PC-9 (cell line): Measurements from ENCODE around the gene TEX261.

Experiments
- EZH2 ChIP-seq: fragments of 200-600 bp; sonication (generic); IDR thresholded peaks from 2 replicates; pipeline ENCODE4 v1.8.0; 2017; ENCODE audit warnings: antibody characterized with exemption, low read depth
- TF ChIP-seq, protein P1 (sequence below): fragments of 200-600 bp; sonication (generic); conservative IDR thresholded peaks from 2 replicates; pipeline ENCODE4 v1.6.1; 2017; ENCODE audit warnings: mixed run types, antibody characterized with exemption, mild to moderate bottlenecking, moderate library complexity

GRCh38 chr2:71042287-71042686 lies 47.6 kb upstream of the TEX261 start:
- TF ChIP-seq, protein P1, sequence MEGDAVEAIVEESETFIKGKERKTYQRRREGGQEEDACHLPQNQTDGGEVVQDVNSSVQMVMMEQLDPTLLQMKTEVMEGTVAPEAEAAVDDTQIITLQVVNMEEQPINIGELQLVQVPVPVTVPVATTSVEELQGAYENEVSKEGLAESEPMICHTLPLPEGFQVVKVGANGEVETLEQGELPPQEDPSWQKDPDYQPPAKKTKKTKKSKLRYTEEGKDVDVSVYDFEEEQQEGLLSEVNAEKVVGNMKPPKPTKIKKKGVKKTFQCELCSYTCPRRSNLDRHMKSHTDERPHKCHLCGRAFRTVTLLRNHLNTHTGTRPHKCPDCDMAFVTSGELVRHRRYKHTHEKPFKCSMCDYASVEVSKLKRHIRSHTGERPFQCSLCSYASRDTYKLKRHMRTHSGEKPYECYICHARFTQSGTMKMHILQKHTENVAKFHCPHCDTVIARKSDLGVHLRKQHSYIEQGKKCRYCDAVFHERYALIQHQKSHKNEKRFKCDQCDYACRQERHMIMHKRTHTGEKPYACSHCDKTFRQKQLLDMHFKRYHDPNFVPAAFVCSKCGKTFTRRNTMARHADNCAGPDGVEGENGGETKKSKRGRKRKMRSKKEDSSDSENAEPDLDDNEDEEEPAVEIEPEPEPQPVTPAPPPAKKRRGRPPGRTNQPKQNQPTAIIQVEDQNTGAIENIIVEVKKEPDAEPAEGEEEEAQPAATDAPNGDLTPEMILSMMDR = no peak
- TF ChIP-seq EZH2 = no peak
